Measurements from ENCODE around the gene ANKRD50.

DNA sequence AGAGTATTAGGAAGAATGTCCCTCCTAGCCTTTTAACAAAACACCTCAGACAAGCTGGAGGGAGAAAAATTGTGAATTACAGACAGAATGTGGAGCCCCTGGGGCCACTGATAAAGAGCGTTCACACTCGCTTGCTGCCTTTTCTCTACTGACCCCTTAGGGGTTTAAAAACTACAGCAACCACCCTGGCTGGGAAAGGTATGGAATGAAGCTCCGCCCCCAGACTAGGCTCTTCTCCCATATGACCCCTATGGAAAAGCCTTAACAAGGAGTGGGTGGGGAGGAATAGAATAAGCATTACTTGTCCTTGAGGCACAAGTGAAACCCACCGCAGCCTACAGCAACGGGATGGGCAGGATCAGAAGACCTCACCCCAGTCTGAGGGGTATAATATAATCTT, 26.3 kb downstream of the ANKRD50 start:
- TF ChIP-seq, protein P1, sequence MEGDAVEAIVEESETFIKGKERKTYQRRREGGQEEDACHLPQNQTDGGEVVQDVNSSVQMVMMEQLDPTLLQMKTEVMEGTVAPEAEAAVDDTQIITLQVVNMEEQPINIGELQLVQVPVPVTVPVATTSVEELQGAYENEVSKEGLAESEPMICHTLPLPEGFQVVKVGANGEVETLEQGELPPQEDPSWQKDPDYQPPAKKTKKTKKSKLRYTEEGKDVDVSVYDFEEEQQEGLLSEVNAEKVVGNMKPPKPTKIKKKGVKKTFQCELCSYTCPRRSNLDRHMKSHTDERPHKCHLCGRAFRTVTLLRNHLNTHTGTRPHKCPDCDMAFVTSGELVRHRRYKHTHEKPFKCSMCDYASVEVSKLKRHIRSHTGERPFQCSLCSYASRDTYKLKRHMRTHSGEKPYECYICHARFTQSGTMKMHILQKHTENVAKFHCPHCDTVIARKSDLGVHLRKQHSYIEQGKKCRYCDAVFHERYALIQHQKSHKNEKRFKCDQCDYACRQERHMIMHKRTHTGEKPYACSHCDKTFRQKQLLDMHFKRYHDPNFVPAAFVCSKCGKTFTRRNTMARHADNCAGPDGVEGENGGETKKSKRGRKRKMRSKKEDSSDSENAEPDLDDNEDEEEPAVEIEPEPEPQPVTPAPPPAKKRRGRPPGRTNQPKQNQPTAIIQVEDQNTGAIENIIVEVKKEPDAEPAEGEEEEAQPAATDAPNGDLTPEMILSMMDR (IDR thresholded peaks at IDR 0.05; ENCODE audit: low read depth, low read length, poor library complexity, severe bottlenecking), result no peak
- no peak for TF ChIP-seq EZH2phosphoT487 (IDR thresholded peaks at IDR 0.05; ENCODE audit: borderline replicate concordance, low read length)
